Neural progenitor cell (in vitro differentiated cells): ENCODE results near the gene CCL26. TPM values are rescaled to one million over a fixed set of nuclear protein-coding genes. Genes with fewer than 3 reads are reported as not detected.

Experiments used
- DNase-seq: peaks from one replicate; pipeline ENCODE4 v3.0.0-alpha.2; 2016; ENCODE audit warnings: low spot score
- H2AFZ ChIP-seq: fragments of 200-600 bp; sonication (generic); replicated peaks from 2 replicates; pipeline ENCODE4 v1.6.1; 2016; ENCODE audit warnings: antibody characterized with exemption
- H3F3A ChIP-seq: fragments of 200-600 bp; sonication (generic); 2 replicates; pipeline ENCODE4 v1.6.1; 2016; ENCODE audit warnings: antibody characterized with exemption, low read depth
- H3K27ac ChIP-seq: fragments of 200-600 bp; sonication (generic); 2 replicates; pipeline ENCODE4 v1.5.1; 2016; ENCODE audit warnings: mild to moderate bottlenecking
- H3K27me3 ChIP-seq: fragments of 200-600 bp; sonication (generic); 2 replicates; pipeline ENCODE4 v1.6.1; 2016; ENCODE audit warnings: mild to moderate bottlenecking, moderate library complexity
- H3K36me3 ChIP-seq: fragments of 200-600 bp; sonication (generic); 2 replicates; pipeline ENCODE4 v1.5.1; 2016
- H3K4me1 ChIP-seq: fragments of 200-600 bp; sonication (generic); 2 replicates; pipeline ENCODE4 v1.6.1; 2016; ENCODE audit warnings: mixed run types
- H3K4me2 ChIP-seq: fragments of 200-600 bp; sonication (generic); 2 replicates; pipeline ENCODE4 v1.6.1; 2016
- H3K4me3 ChIP-seq: fragments of 200-600 bp; sonication (generic); 2 replicates; pipeline ENCODE4 v1.5.1; 2016
- H3K79me2 ChIP-seq: fragments of 200-600 bp; sonication (generic); 2 replicates; pipeline ENCODE4 v1.6.1; 2016; ENCODE audit warnings: low read depth
- H3K9ac ChIP-seq: fragments of 200-600 bp; sonication (generic); 2 replicates; pipeline ENCODE4 v1.6.1; 2016
- H3K9me3 ChIP-seq: fragments of 200-600 bp; sonication (generic); 2 replicates; pipeline ENCODE4 v1.5.1; 2016; ENCODE audit warnings: low read depth
- H4K20me1 ChIP-seq: fragments of 200-600 bp; sonication (generic); 2 replicates; pipeline ENCODE4 v1.6.1; 2016; ENCODE audit warnings: low read depth
- H3K27ac Mint-ChIP-seq: 3 replicates; pipeline ENCODE4 v1.8.0; 2021; ENCODE audit warnings: mixed read lengths
- H3K27me3 Mint-ChIP-seq: 2 replicates; pipeline ENCODE4 v1.8.0; 2022; ENCODE audit warnings: low read depth, mild to moderate bottlenecking, inconsistent platforms, moderate library complexity, mixed read lengths; ENCODE audit not compliant: insufficient read depth
- H3K36me3 Mint-ChIP-seq: 3 replicates; pipeline ENCODE4 v1.8.0; 2021; ENCODE audit warnings: mixed read lengths
- H3K4me1 Mint-ChIP-seq: 3 replicates; pipeline ENCODE4 v1.8.0; 2021; ENCODE audit warnings: mixed read lengths
- H3K4me3 Mint-ChIP-seq: 3 replicates; pipeline ENCODE4 v1.8.0; 2021; ENCODE audit warnings: mild to moderate bottlenecking, moderate library complexity, mixed read lengths
- H3K9me3 Mint-ChIP-seq: 3 replicates; pipeline ENCODE4 v1.8.0; 2020; ENCODE audit warnings: mixed read lengths
- CTCF ChIP-seq: fragments of 200-600 bp; sonication (generic); IDR thresholded peaks from 2 replicates; pipeline ENCODE4 v1.5.1; 2017; ENCODE audit warnings: antibody characterized with exemption, mild to moderate bottlenecking
- EZH2 ChIP-seq: fragments of 200-600 bp; sonication (generic); IDR thresholded peaks from 2 replicates; pipeline ENCODE4 v1.6.1; 2017; ENCODE audit warnings: antibody characterized with exemption, mild to moderate bottlenecking, moderate library complexity
- EZH2phosphoT487 ChIP-seq: fragments of 200-600 bp; sonication (generic); IDR thresholded peaks from 2 replicates; pipeline ENCODE4 v1.6.1; 2017; ENCODE audit warnings: antibody characterized with exemption
- total RNA-seq: library from RNA; depleted of rRNA; stranded (reverse); fragments of >200 nt; gene quantifications from 2 replicates; pipeline ENCODE4 v1.2.3, GENCODE V29; 2015; ENCODE audit warnings: low replicate concordance

The CCL26 gene
- total RNA-seq, 1 donor from 2014 or later: not detected

- DNase-seq: no peak
Observed at GRCh38 chr7:75804004-75804403, 32.0 kb upstream of the CCL26 start.

GRCh38 chr7:75802552-75802821 lies 30.5 kb upstream of the CCL26 start:
- Histone ChIP-seq H3K4me3 (no peak overlapping the region), H2AFZ (no peak overlapping the region), H3K4me1 (no peaks in the 10 kb centered on the region), H3K27me3 (peaks cover 3% of the 10 kb centered on the region), H3K9me3 (no peaks in the 10 kb centered on the region), H3F3A (no peaks in the 10 kb centered on the region), H3K4me2 (no peak overlapping the region), H3K27ac (no peak overlapping the region), H3K9ac (no peak overlapping the region), H3K36me3 (no peaks in the 10 kb centered on the region), H4K20me1 (no peaks in the 10 kb centered on the region), H3K79me2 (no peaks in the 10 kb centered on the region)
- Mint-ChIP-seq H3K27me3 (peaks cover 8% of the 10 kb centered on the region), H3K9me3 (peaks cover 14% of the 10 kb centered on the region), H3K4me3 (no peak overlapping the region), H3K36me3 (no peaks in the 10 kb centered on the region), H3K27ac (no peak overlapping the region), H3K4me1 (no peaks in the 10 kb centered on the region)
- TF ChIP-seq EZH2phosphoT487 (no peak), EZH2 (no peak), CTCF (no peak)
- DNase-seq: no peak

More at GRCh38 chr7:75804004-75804403, 32.0 kb upstream of the CCL26 start:
- Histone ChIP-seq H4K20me1 (no peaks in the 10 kb centered on the region), H3K9ac (no peak overlapping the region), H3K27ac (no peak overlapping the region), H3K79me2 (no peaks in the 10 kb centered on the region), H3K9me3 (no peaks in the 10 kb centered on the region), H3K4me2 (no peak overlapping the region), H3K4me1 (no peaks in the 10 kb centered on the region), H2AFZ (no peak overlapping the region), H3K36me3 (no peaks in the 10 kb centered on the region), H3K4me3 (no peak overlapping the region), H3K27me3 (peaks cover 3% of the 10 kb centered on the region), H3F3A (no peaks in the 10 kb centered on the region)
- no peak overlapping the region for H3K4me3 Mint-ChIP-seq
- H3K9me3 Mint-ChIP-seq: peaks cover 20% of the 10 kb centered on the region
- no peaks in the 10 kb centered on the region for H3K36me3 Mint-ChIP-seq
- H3K27ac Mint-ChIP-seq: no peak overlapping the region
- TF ChIP-seq CTCF (no peak), EZH2 (no peak), EZH2phosphoT487 (no peak)
- H3K27me3 Mint-ChIP-seq: peaks cover 8% of the 10 kb centered on the region
- H3K4me1 Mint-ChIP-seq: no peaks in the 10 kb centered on the region

GRCh38 chr7:75798770-75799169 lies 26.8 kb upstream of the CCL26 start:
- H3K27me3 ChIP-seq: peaks cover 3% of the 10 kb centered on the region
- no peaks in the 10 kb centered on the region for H4K20me1 ChIP-seq
- peaks cover 4% of the 10 kb centered on the region for H3K4me1 Mint-ChIP-seq

More at GRCh38 chr7:75798770-75799169, 26.8 kb upstream of the CCL26 start:
- Mint-ChIP-seq H3K36me3 (no peaks in the 10 kb centered on the region), H3K27ac (no peak overlapping the region), H3K9me3 (no peaks in the 10 kb centered on the region), H3K4me3 (no peak overlapping the region), H3K27me3 (peaks cover 9% of the 10 kb centered on the region)
- TF ChIP-seq EZH2phosphoT487 (no peak), EZH2 (no peak), CTCF (no peak)
- Histone ChIP-seq H3K79me2 (no peaks in the 10 kb centered on the region), H3K27ac (no peak overlapping the region), H3F3A (no peaks in the 10 kb centered on the region), H3K4me2 (no peak overlapping the region), H2AFZ (no peak overlapping the region), H3K4me1 (no peaks in the 10 kb centered on the region), H3K36me3 (no peaks in the 10 kb centered on the region), H3K9ac (no peak overlapping the region), H3K4me3 (no peak overlapping the region), H3K9me3 (no peaks in the 10 kb centered on the region)
- DNase-seq: no peak
